Nephron (organoid): Measurements from ENCODE around the gene DNHD1.

ENCODE experiments used
- H3K27ac Mint-ChIP-seq, 3 experiments: 2 replicates each; pipeline ENCODE4 v1.8.0; 2020; ENCODE audit warnings: mixed read lengths in 3 of 3, mild to moderate bottlenecking in 2 of 3, moderate library complexity in 1 of 3
- H3K27me3 Mint-ChIP-seq: 2 replicates; pipeline ENCODE4 v1.8.0; 2021; ENCODE audit warnings: low read depth, mild to moderate bottlenecking, moderate library complexity, mixed read lengths
- H3K36me3 Mint-ChIP-seq: 2 replicates; pipeline ENCODE4 v1.8.0; 2020; ENCODE audit warnings: low read depth, mixed read lengths
- H3K4me1 Mint-ChIP-seq: 2 replicates; pipeline ENCODE4 v1.8.0; 2020; ENCODE audit warnings: mixed read lengths
- H3K4me3 Mint-ChIP-seq, 3 experiments: 2 replicates each; pipeline ENCODE4 v1.8.0; 2020; ENCODE audit warnings: mild to moderate bottlenecking in 3 of 3, mixed read lengths in 3 of 3, moderate library complexity in 2 of 3
- H3K9me3 Mint-ChIP-seq: 2 replicates; pipeline ENCODE4 v1.8.0; 2020; ENCODE audit warnings: mixed read lengths
- TF ChIP-seq, protein P1 (sequence below), 3 experiments: fragments of 200-600 bp; sonication (generic); IDR thresholded peaks; one replicate each; pipeline ENCODE4 v1.5.0; 2021; ENCODE audit warnings: antibody characterized with exemption in 3 of 3; ENCODE audit not compliant: unreplicated experiment in 3 of 3

Gene DNHD1

DNA sequence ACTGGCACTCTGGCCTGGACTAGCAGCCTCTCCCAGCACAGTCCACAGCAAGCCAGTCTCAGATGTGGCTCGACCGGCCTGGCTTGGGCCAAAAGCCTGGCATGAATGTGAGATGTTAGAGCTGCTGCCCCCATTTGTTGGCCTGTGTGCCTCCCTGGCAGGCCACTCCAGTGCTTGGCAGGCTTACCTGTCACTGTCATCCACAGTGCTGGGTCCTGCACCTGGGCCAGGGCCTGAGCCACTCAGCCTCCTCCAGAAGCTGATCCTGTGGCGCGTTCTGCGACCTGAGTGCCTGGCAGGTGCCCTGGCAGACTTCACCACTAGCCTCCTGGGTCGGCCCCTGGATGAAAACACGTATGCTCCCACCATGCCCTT lies 70.3 kb downstream of the DNHD1 start:
- H3K27me3 Mint-ChIP-seq: no peaks in the 10 kb centered on the region
- TF ChIP-seq, protein P1, sequence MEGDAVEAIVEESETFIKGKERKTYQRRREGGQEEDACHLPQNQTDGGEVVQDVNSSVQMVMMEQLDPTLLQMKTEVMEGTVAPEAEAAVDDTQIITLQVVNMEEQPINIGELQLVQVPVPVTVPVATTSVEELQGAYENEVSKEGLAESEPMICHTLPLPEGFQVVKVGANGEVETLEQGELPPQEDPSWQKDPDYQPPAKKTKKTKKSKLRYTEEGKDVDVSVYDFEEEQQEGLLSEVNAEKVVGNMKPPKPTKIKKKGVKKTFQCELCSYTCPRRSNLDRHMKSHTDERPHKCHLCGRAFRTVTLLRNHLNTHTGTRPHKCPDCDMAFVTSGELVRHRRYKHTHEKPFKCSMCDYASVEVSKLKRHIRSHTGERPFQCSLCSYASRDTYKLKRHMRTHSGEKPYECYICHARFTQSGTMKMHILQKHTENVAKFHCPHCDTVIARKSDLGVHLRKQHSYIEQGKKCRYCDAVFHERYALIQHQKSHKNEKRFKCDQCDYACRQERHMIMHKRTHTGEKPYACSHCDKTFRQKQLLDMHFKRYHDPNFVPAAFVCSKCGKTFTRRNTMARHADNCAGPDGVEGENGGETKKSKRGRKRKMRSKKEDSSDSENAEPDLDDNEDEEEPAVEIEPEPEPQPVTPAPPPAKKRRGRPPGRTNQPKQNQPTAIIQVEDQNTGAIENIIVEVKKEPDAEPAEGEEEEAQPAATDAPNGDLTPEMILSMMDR (IDR thresholded peaks at IDR 0.05; ENCODE audit: unreplicated experiment in 3 of 3): no peak
- H3K36me3 Mint-ChIP-seq: peaks cover 18% of the 10 kb centered on the region
- H3K4me1 Mint-ChIP-seq: peaks cover 19% of the 10 kb centered on the region
- no peak overlapping the region for H3K27ac Mint-ChIP-seq
- H3K9me3 Mint-ChIP-seq: no peaks in the 10 kb centered on the region
- H3K4me3 Mint-ChIP-seq: no peak overlapping the region

DNA sequence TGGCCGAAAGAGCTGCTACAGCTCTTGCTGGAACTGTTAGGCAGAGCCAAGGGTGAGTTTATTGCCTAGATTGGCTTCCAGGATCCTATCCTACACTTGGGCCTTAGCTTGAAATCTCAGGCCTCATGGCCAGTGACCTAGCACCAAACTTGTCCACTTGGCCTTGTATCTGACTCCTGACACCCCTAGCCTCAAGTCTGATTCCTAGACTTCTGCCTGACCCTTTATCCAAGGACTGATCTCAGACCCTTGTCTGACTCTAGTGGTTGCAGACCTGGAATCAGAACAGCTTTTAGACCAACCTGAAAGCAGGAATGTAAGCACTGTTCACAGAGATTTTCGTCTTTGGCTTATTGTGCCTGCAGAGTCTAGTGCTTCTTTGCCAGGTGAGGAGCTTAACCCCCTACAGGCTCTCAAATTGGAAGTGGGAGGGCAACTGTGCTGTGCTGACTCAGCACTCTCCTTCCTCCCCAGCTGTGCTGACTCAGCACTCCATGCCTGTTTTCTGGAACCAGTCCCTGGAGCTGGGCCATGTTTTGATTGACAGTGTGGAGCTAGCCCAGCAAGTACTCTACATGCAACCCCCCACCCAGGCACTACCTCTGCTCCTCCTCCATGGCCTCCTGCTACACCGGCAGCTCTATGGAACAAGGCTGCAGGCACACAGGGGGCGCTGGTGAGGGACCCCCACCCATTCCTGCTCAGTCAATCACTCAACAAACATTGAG lies 71.3 kb downstream of the DNHD1 start:
- peak overlapping the region; percentile 86 to 98 (median 93) for H3K27ac Mint-ChIP-seq
- peak overlapping the region in 1 of 3 experiments; percentile 3 for H3K4me3 Mint-ChIP-seq
- no peaks in the 10 kb centered on the region for H3K27me3 Mint-ChIP-seq
- TF ChIP-seq, protein P1 (IDR thresholded peaks at IDR 0.05; ENCODE audit: unreplicated experiment in 3 of 3): no peak
- H3K36me3 Mint-ChIP-seq: peaks cover 24% of the 10 kb centered on the region
- H3K9me3 Mint-ChIP-seq: no peaks in the 10 kb centered on the region
- peaks cover 20% of the 10 kb centered on the region for H3K4me1 Mint-ChIP-seq

DNA sequence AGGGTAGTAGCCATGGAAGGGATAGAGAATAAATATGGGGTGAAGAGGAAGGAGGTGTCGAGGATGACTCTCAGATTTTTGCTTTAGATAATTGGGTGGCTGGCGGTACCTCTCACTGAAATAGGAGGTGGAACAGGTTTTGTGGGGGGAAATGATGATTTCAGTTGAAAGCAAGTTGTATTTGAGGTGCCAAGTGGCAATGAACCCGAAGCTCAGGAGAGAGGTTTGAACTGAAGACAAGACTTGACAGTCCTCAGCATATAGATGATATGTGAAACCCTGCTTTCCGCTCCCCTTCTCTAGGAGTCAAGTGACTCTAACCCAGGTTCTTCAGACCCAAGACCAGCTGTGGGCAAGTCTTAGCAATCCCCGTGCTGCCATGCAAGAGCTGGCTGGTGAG lies 72.6 kb downstream of the DNHD1 start:
- Mint-ChIP-seq H3K27me3 (no peaks in the 10 kb centered on the region), H3K4me3 (no peak overlapping the region)

DNA sequence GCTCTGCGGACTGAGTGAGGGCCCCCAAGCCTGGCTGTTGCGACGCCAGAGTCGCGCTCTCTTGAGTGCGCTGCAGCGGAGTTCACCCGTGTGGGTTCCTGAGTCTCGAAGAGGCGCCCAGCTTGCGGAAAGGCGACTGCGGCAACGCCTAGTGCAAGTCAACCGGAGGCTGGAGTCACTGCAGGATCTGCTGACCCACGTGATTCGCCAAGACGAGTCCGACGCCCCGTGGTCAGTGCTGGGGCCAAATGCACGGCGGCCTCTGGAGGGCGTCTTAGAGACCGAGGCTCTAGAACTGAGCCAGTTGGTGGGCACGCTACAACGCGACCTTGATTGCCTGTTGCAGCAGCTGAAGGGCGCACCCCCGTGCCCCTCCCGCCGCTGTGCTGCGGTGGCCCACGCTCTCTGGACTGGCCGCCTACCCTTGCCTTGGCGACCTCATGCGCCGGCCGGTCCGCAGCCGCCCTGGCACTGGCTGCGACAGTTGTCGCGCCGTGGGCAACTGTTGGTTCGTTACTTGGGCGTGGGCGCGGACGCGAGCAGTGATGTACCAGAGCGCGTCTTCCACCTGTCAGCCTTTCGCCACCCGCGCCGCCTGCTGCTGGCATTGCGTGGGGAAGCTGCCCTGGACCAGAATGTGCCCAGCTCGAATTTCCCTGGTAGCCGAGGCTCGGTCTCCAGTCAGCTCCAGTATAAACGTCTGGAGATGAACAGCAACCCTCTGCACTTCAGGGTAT lies 73.8 kb downstream of the DNHD1 start:
- Mint-ChIP-seq H3K9me3 (no peaks in the 10 kb centered on the region), H3K36me3 (peaks cover 24% of the 10 kb centered on the region), H3K27me3 (no peaks in the 10 kb centered on the region), H3K27ac (no peak overlapping the region), H3K4me3 (no peak overlapping the region), H3K4me1 (peaks cover 25% of the 10 kb centered on the region)
- TF ChIP-seq, protein P1 (IDR thresholded peaks at IDR 0.05; ENCODE audit: unreplicated experiment in 3 of 3): no peak

More for the DNA sequence above, 72.6 kb downstream of the DNHD1 start:
- Mint-ChIP-seq H3K36me3 (peaks cover 24% of the 10 kb centered on the region), H3K9me3 (no peaks in the 10 kb centered on the region), H3K27ac (peak overlapping the region; percentile 25 to 98 (median 70)), H3K4me1 (peaks cover 20% of the 10 kb centered on the region)
- TF ChIP-seq, protein P1 (IDR thresholded peaks at IDR 0.05; ENCODE audit: unreplicated experiment in 3 of 3): no peak

DNA sequence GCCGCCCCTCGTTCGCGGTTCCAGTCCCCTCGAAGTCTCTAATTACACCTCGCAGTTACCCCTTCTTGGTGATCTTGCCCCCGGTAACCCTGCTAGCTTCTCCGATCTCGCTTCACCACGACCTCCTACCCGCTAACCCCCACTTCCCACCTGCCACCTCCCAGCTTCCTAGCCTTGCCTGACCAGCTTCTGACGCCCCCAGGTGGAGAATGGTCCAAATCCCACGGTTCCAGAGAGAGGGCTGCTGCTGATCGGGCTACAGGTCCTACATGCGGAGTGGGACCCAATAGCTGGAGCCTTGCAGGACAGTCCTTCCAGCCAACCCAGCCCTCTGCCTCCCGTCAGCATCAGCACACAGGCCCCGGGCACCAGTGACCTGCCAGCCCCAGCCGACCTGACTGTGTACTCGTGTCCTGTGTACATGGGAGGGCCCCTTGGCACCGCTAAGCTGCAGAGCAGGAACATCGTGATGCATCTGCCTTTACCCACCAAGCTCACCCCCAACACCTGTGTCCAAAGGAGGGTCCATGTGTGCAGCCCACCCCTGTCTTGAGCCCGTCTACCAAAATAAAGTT lies 74.4 kb downstream of the DNHD1 start:
- peaks cover 29% of the 10 kb centered on the region for H3K4me1 Mint-ChIP-seq
- peaks cover 24% of the 10 kb centered on the region for H3K36me3 Mint-ChIP-seq
- H3K4me3 Mint-ChIP-seq: no peak overlapping the region
- no peaks in the 10 kb centered on the region for H3K27me3 Mint-ChIP-seq
- no peaks in the 10 kb centered on the region for H3K9me3 Mint-ChIP-seq
- peak overlapping the region in 2 of 3 experiments; percentile 37 to 62 for H3K27ac Mint-ChIP-seq
- TF ChIP-seq, protein P1 (IDR thresholded peaks at IDR 0.05; ENCODE audit: unreplicated experiment in 3 of 3): no peak
